Body of pancreas (tissue), 4 donors: Measurements from ENCODE around the gene CTNNB1.

Source experiments
- CTCF ChIP-seq, 7 experiments: fragments of 450-650 bp in 4 of 7; fragments of 200-600 bp in 3 of 7; sonication (generic) in 3 of 7; IDR thresholded peaks; one replicate each; pipeline ENCODE4 v1.5.1; 2016 to 2019; ENCODE audit warnings: antibody characterized with exemption in 7 of 7
- POLR2A ChIP-seq, 3 donors: fragments of 450-650 bp; IDR thresholded peaks; one replicate each; pipeline ENCODE4 v1.6.1; 2016; ENCODE audit warnings: antibody characterized with exemption in 3 of 3, mild to moderate bottlenecking in 2 of 3

- TF ChIP-seq CTCF (IDR thresholded peaks at IDR 0.05) (no peak), POLR2A (IDR thresholded peaks at IDR 0.05) (no peak)
Measured at GRCh38 chr3:41241161-41241560, 41.9 kb downstream of the CTNNB1 start.
